GM12874 (cell line): Measurements from ENCODE around the gene GRIN1.

Source experiments
- CTCF ChIP-seq: IDR thresholded peaks from 2 replicates; pipeline ENCODE4 v1.5.1; 2011; ENCODE audit warnings: low read depth, mild to moderate bottlenecking, control low read depth, low read length, moderate library complexity; ENCODE audit not compliant: insufficient read depth

GRIN1 gene

GRCh38 chr9:137202966-137203365, 64.0 kb downstream of the GRIN1 start:
- no peak for TF ChIP-seq CTCF

- TF ChIP-seq CTCF = no peak
Observed at GRCh38 chr9:137204731-137205125, 65.8 kb downstream of the GRIN1 start.

GRCh38 chr9:137205126-137206069, 66.4 kb downstream of the GRIN1 start, which contains the start of the genes NDOR1 and TMEM203:
Gene NDOR1 (plus strand): TSS chr9:137205700. CDS start chr9:137205778, 78 bp downstream.
Gene TMEM203 (minus strand): TSS chr9:137205648. CDS start chr9:137205414, 234 bp downstream.
- no peak for TF ChIP-seq CTCF

GRCh38 chr9:137206602-137207001, 67.6 kb downstream of the GRIN1 start:
- no peak for TF ChIP-seq CTCF

- TF ChIP-seq CTCF = no peak
Observed at GRCh38 chr9:137211532-137211931, 72.6 kb downstream of the GRIN1 start.

GRCh38 chr9:137212520-137212919, 73.6 kb downstream of the GRIN1 start:
- TF ChIP-seq CTCF = no peak

GRCh38 chr9:137213160-137214060, 74.5 kb downstream of the GRIN1 start:
- peak; percentile 29; the same call in 1 of the 2 replicates for TF ChIP-seq CTCF
